SU-DHL-6 (cell line): ENCODE data around the gene DIS3L2.

ENCODE experiments used
- H2AFZ ChIP-seq: fragments of 200-600 bp; sonication (generic); 2 replicates; pipeline ENCODE4 v1.6.1; 2014; ENCODE audit warnings: low read depth, mild to moderate bottlenecking, moderate library complexity, mixed read lengths, antibody characterized with exemption, low read length; ENCODE audit not compliant: severe bottlenecking
- H3F3A ChIP-seq: fragments of 200-600 bp; shearing (Covaris generic); 2 replicates; pipeline ENCODE4 v1.6.0; 2016; ENCODE audit warnings: antibody characterized with exemption, mild to moderate bottlenecking; ENCODE audit not compliant: insufficient read depth
- H3K27ac ChIP-seq: fragments of 200-600 bp; sonication (generic); 2 replicates; pipeline ENCODE4 v1.5.1; 2016; ENCODE audit warnings: low read depth, mild to moderate bottlenecking, low read length, moderate library complexity, mixed read lengths
- H3K27me3 ChIP-seq: fragments of 200-600 bp; sonication (generic), shearing (Covaris generic); 2 replicates; pipeline ENCODE4 v1.6.0; 2014; ENCODE audit warnings: mild to moderate bottlenecking, low read length
- H3K36me3 ChIP-seq: fragments of 200-600 bp; sonication (generic); 2 replicates; pipeline ENCODE4 v1.6.1; 2014; ENCODE audit warnings: mild to moderate bottlenecking, low read length, mixed read lengths
- H3K4me2 ChIP-seq: fragments of 300-600, 200-600 bp; shearing (Covaris generic), sonication (generic); 2 replicates; pipeline ENCODE4 v1.6.0; 2014; ENCODE audit warnings: low read length, low read depth, mild to moderate bottlenecking; ENCODE audit not compliant: poor library complexity, severe bottlenecking
- H3K4me3 ChIP-seq: fragments of 200-600 bp; sonication (generic); 2 replicates; pipeline ENCODE4 v1.5.1; 2014; ENCODE audit warnings: antibody characterized with exemption, low read length, mild to moderate bottlenecking, mixed read lengths; ENCODE audit not compliant: insufficient read depth, poor library complexity, severe bottlenecking
- H3K79me2 ChIP-seq: fragments of 200-600 bp; sonication (generic); 2 replicates; pipeline ENCODE4 v1.6.1; 2014; ENCODE audit warnings: mild to moderate bottlenecking, low read length, moderate library complexity; ENCODE audit not compliant: insufficient read depth
- H3K9ac ChIP-seq: fragments of 200-600 bp; sonication (generic); 2 replicates; pipeline ENCODE4 v1.7.0; 2014; ENCODE audit warnings: mild to moderate bottlenecking, low read length
- H3K9me2 ChIP-seq: fragments of 200-600 bp; sonication (generic); replicated peaks from 2 replicates; pipeline ENCODE4 v1.6.1; 2014; ENCODE audit warnings: low read length; ENCODE audit not compliant: insufficient read depth
- H3K9me3 ChIP-seq: fragments of 200-600 bp; sonication (generic); 2 replicates; pipeline ENCODE4 v1.6.1; 2014; ENCODE audit warnings: low read length, mixed read lengths; ENCODE audit not compliant: insufficient read depth
- H4K20me1 ChIP-seq: fragments of 200-600 bp; sonication (generic); 2 replicates; pipeline ENCODE4 v1.6.1; 2014; ENCODE audit warnings: low read depth, mild to moderate bottlenecking, antibody characterized with exemption, low read length, moderate library complexity, mixed read lengths
- CTCF ChIP-seq: fragments of 200-600 bp; sonication (generic); IDR thresholded peaks from one replicate; pipeline ENCODE4 v1.5.1; 2017; ENCODE audit warnings: antibody characterized with exemption, mild to moderate bottlenecking, low read length, moderate library complexity; ENCODE audit not compliant: insufficient read depth, poor library complexity, severe bottlenecking
- EZH2phosphoT487 ChIP-seq: fragments of 200-600 bp; sonication (generic), shearing (Covaris generic); conservative IDR thresholded peaks from 2 replicates; pipeline ENCODE4 v1.6.1; 2018; ENCODE audit warnings: mild to moderate bottlenecking, antibody characterized with exemption, low read length, moderate library complexity, mixed read lengths

The DIS3L2 gene

GRCh38 chr2:231935815-231936214 is 25.7 kb upstream of the DIS3L2 start:
- no peaks in the 10 kb centered on the region for H3K9me2 ChIP-seq
- no peaks in the 10 kb centered on the region for H3K27me3 ChIP-seq
- H3K9me3 ChIP-seq: no peaks in the 10 kb centered on the region
- H3K27ac ChIP-seq: no peak overlapping the region
- no peaks in the 10 kb centered on the region for H3K79me2 ChIP-seq
- no peaks in the 10 kb centered on the region for H3K36me3 ChIP-seq
- H3K9ac ChIP-seq: no peak overlapping the region
- H3F3A ChIP-seq: no peaks in the 10 kb centered on the region
- no peak overlapping the region for H2AFZ ChIP-seq
- no peak overlapping the region for H3K4me2 ChIP-seq
- H4K20me1 ChIP-seq: no peaks in the 10 kb centered on the region
- no peak for TF ChIP-seq EZH2phosphoT487
- no peak for TF ChIP-seq CTCF
- no peak overlapping the region for H3K4me3 ChIP-seq

GRCh38 chr2:231936491-231936890 is 25.0 kb upstream of the DIS3L2 start:
- Histone ChIP-seq H3F3A (no peaks in the 10 kb centered on the region), H4K20me1 (no peaks in the 10 kb centered on the region), H2AFZ (no peak overlapping the region), H3K79me2 (no peaks in the 10 kb centered on the region), H3K9me2 (no peaks in the 10 kb centered on the region), H3K27ac (no peak overlapping the region), H3K9ac (no peak overlapping the region), H3K36me3 (no peaks in the 10 kb centered on the region), H3K4me3 (no peak overlapping the region), H3K27me3 (no peaks in the 10 kb centered on the region), H3K4me2 (no peak overlapping the region), H3K9me3 (no peaks in the 10 kb centered on the region)
- TF ChIP-seq CTCF (no peak), EZH2phosphoT487 (no peak)

GRCh38 chr2:231937057-231937456 is 24.5 kb upstream of the DIS3L2 start:
- H3K9ac ChIP-seq: no peak overlapping the region
- no peaks in the 10 kb centered on the region for H3K9me2 ChIP-seq
- H2AFZ ChIP-seq: no peak overlapping the region
- H3K27me3 ChIP-seq: no peaks in the 10 kb centered on the region
- H3K27ac ChIP-seq: no peak overlapping the region
- no peaks in the 10 kb centered on the region for H3K79me2 ChIP-seq
- H3K9me3 ChIP-seq: no peaks in the 10 kb centered on the region
- TF ChIP-seq EZH2phosphoT487 (no peak), CTCF (no peak)
- no peak overlapping the region for H3K4me2 ChIP-seq
- no peaks in the 10 kb centered on the region for H3K36me3 ChIP-seq
- H3F3A ChIP-seq: no peaks in the 10 kb centered on the region
- H3K4me3 ChIP-seq: no peak overlapping the region
- H4K20me1 ChIP-seq: no peaks in the 10 kb centered on the region
